GM19099 (cell line): ENCODE measurements around the gene GTF3C5.

Source experiments
- POLR2A ChIP-seq: IDR thresholded peaks from 3 replicates; pipeline ENCODE4 v1.6.1; 2011; ENCODE audit warnings: low read depth; ENCODE audit not compliant: insufficient read length; ENCODE audit errors: extremely low read depth

Gene GTF3C5

DNA sequence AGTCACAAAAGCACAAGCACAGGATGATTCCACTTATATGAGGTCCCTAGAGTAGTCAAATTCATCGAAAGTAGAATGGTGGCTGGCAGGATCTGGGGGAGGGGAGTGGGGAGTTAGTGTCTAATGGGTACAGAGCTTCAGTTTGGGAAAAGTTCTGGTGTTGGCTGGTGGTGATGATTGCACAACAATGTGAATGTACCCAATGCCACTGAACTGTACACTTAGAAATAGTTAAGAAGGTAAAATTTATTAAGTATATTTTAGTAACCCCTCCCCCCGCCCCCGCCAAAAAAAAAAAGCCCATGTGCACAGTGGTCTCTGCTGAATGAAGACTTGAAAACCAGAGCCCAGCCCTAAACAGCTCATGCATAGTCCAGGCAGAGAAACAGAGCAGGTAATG, 24.8 kb upstream of the GTF3C5 start:
- TF ChIP-seq POLR2A = no peak

DNA sequence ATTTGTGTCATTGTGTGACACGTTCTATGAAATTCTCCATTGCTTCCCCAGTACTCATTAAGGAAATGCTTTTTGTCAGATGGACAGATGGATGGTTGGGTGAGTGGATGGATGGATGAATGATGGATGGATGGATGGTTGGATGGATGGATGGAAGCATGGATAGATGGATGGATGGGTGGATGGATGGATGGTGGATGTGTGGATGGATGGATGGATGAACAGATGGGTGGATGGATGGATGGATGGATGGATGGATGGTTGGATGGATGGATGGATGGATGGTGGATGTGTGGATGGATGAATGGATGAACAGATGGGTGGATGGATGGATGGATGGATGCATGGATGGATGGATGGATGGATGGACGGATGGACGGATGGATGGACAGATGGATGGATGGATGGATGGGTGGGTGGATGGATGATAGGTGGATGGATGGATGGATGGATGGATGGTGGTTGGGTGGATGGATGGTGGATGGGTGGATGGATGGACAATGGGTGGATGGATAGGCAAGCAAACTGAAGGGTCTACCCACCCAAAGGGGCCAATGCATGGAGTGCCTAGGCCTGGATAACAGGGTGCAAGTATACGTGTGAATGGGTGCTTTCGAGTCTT, 24.0 kb upstream of the GTF3C5 start:
- TF ChIP-seq POLR2A = no peak

DNA sequence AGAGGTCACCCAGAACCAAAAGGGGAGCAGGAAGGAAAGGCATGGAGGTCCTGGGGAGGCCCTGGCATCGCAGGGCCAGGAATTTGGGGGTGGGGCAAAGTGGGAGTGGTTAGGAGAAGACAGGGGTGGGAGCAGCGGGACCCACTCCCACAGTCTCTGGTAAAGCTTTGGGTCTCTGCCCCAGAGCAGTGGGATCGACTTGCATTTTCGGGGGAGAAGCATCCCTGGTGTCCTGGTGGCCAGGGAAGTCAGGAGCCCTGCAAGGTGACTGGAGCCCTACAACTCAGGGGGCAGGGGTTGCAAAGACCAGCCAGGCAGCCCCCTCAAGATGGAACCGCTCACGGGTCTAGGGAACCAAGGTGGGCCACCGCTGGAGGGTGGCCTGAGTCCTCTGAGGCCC, 22.4 kb upstream of the GTF3C5 start:
- no peak for TF ChIP-seq POLR2A

DNA sequence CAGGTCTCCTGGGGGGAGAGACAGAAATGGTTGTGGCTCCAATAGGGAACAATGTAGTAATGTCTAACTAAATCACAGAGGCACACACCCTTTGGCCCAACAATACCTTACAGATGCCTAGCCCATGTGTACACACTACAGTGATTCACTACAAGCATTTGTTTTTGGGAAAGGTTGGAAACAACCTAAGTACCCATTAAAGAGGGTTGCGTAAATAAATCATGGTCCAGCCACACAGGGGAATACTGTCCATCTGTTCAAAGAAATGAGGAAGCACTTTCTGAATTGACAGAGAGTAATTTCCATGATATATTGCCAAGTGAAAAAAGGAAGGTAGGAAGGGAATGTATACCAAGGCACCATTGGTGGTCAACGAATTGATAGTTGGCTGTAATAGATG, 22.0 kb upstream of the GTF3C5 start:
- no peak for TF ChIP-seq POLR2A

DNA sequence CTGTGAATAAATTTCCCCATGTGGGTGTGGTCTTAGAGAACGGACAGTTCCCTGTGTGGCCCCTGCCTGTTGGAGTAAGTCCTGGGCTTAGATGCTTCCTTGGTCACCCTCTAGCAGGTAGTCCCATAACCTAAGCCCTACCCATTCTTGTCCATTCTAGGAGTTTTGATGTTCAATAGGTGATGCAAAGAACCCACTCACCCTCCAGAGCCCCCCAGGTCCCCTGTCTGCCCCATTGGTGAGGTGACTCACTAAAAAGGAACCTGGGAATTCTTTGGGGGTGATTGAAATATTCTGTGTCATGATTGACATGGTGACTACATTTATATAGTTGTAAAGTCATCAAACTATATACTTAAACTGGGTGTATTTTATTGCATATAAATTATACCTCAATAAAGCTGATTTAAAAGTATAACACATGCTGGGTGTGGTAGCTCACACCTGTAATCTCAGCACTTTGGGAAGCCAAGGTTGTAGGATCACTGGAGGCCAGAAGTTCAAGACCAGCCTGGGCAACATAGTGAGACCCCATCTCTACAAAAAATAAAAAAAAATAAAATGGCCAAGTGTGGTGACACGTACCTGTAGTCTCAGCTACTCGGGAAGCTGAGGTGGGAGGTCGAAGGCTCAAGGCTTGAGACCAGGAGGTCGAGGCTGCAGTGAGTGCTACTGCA, 20.8 kb upstream of the GTF3C5 start:
- TF ChIP-seq POLR2A = no peak

DNA sequence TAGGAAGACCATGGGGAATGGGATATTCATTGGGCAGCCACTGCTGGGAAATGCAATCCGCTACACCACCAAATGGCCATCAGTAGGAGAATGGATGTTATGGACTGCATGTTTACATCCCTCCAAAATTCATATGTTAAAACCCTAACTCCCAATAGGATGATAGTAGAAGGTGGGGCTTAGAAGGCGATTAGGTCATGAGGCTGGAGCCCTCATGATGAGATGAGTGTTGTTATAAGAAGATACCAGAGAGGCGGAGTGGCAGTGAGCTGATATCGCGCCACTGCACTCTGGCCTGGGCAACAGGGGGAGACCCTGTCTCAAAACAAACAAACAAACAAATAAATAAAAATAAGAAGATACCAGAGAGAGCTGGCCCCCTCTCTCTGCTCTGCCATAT, 16.1 kb upstream of the GTF3C5 start:
- TF ChIP-seq POLR2A = no peak

DNA sequence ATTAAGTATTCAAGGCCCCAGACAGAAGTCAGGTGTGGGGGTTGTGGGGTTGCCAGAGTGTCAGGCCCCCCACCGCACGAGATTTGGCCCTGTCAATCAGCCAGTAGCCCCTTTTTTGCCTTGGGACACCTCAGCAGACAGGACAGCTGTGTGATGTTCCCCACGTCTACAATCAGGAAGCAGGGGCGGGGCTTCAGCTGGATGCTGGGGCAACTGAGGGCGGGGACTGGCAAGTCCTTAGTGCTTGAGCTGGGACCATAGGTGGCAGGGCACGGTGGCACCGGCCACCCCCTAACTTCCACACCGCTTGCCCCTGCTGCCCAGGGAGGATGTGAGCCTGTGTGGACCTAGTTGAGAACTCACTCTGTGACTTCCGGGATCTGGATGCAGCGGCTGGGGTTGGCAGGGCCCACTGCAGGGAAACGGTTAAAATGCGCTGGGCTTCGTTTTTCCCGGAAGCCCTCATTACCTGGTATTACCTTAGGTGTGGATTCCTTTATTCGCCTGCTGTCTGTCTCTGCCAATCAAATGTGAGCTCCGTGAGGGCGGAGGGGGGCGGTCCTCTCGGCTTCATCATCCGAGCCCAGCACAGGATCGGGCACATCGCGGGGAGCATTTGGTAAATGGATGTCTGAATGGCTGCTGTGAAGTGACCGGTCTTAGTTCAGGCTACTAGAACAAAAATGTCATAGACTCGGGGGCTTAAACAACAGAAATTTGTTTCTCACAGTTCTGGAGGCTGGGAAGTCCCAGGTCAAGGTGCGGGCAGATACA, 7.5 kb upstream of the GTF3C5 start:
- TF ChIP-seq POLR2A = no peak

DNA sequence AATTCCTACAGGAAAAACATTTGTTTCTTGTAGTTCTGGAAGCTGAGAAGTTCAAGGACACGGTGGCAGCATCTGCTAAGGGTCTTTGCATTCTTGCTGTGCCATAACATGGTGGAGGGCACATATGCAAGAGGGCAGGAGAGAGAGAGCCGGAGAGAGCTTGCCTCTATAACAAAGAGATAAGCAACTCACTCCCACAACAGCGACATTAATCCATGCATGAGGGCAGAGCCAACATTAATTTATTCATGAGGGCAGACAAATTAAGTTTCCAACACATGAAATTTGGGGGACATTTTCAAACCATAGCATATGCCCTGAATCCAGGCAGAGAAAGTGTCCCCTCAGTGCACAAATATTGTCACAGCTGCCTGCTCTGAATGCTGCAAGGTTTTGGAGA, 4.4 kb upstream of the GTF3C5 start:
- no peak for TF ChIP-seq POLR2A

DNA sequence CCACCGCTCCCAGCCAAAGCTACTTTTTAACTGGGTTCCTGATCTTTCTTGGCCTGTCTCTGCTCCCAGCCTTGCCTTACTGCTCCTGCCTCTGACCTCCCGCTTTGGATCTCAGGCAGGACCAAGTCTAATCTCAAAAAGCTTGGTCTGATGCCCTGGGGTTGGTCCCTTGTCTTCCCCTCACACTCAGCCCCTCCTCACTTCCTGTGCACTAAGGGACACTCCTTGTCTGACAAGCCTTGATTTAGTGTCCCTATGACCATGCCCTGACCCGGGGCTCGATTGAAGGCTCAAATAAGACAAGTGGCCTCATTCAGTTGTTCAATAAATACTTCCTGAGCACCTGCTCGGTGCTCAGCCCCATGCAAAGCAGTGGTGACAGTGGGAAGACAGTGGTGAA, 3.7 kb upstream of the GTF3C5 start:
- no peak for TF ChIP-seq POLR2A

DNA sequence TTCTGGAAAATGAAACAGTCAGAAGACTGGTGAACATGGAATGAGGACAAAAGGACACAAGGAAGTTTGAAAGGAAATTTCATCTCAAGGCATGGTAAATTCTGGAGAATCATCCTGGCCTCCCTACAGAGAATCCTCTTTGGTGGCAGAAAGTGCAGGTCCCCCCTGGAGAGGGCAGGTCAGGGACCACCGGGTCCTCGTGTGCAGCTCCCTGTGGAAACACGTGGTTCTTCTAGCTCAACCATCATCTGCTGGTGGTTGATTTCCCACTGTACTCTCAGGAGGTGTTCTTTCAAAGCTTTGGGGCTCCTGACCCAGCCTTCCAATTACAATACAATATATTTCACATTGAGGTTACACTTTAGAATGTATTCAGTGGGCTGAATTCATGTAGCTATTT, 2.6 kb upstream of the GTF3C5 start:
- no peak for TF ChIP-seq POLR2A

DNA sequence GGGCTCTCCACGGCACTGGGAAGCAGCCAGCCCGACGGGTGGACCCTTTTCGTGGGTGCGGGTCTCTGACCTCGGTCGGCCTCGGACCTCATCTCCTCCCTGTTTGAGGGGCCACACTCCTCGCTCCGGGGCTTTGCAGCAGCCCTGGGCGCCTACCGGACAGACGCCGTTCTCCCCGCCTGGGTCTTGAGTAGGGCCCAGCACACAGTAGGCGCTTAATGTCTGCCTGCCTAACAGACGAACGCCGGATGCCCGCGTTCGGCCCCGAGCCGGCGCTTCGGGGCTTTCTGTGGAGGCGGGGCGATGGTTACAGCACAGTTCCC, 842 bp upstream of the GTF3C5 start:
- no peak for TF ChIP-seq POLR2A

DNA sequence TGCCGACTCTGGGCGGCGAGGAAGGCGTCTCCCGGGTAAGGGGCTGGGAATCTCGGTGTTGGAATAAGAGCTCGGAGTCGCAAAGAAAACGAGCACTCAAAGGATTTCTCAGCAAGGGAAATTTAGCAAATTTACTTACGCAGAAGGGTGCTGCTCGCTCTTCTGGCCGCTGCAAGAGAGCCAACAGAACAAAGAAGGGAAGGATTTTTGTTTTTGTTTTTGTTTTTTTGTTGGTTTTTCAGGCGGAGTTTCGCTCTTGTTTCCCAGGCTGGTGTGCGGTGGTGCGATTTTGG, 279 bp downstream of the GTF3C5 start:
- TF ChIP-seq POLR2A = no peak

DNA sequence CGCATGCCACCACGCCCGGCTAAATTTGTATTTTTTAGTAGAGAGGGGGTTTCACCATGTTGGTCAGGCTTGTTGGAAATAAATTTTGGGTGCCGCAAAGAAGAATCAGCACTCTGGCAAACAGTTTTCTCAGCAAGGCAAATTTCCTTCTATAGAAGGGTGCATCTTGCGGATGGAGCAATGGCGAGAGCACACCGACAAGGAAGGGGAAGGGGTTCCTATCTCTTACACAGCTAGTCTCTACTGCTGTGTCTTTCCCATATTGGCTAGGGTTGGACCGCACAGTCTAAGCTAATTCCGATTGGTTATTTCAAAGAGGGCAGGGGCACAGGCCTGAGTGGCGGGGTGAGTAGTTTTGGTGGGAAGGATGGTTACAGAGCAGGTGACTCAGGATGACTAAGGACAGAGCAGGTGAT, 707 bp downstream of the GTF3C5 start:
- TF ChIP-seq POLR2A = no peak

DNA sequence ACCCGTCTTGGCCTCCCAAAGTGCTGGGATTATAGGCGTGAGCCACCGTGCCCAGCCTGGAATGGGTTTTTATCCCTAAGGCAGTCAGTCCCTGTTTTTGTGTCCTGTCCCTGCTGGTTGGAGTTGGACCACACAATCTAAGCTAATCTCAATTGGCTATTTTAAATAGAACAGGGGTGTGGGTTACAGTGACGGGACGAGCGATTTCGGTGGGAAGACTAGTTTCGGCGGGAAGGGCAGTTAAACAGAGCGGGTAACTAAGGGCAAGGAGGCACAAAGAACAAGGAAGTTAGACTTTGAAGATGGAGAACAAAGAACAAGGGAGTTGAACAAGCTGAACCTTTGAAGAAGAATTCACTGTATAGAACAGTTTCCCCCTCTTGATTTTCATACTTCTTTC, 1.4 kb downstream of the GTF3C5 start:
- no peak for TF ChIP-seq POLR2A

DNA sequence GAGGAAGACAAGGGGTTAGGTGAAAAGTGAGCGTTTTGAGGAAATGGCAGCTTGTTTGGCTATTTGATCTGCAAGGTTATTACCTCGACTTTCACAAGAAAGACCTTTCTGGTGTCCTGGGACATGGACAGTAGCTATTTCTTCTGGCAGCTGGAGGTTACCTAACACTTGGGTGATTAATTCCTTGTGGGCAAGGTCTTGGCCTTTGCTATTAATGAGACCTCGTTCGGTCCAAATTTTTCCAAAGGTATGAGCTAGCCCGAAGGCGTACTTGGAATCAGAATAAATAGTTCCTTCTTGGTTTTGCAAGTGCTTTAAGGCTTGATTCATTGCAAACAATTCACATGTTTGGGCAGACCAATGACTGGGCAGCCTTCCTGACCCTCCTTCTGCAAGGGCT, 4.9 kb downstream of the GTF3C5 start:
- TF ChIP-seq POLR2A = no peak

DNA sequence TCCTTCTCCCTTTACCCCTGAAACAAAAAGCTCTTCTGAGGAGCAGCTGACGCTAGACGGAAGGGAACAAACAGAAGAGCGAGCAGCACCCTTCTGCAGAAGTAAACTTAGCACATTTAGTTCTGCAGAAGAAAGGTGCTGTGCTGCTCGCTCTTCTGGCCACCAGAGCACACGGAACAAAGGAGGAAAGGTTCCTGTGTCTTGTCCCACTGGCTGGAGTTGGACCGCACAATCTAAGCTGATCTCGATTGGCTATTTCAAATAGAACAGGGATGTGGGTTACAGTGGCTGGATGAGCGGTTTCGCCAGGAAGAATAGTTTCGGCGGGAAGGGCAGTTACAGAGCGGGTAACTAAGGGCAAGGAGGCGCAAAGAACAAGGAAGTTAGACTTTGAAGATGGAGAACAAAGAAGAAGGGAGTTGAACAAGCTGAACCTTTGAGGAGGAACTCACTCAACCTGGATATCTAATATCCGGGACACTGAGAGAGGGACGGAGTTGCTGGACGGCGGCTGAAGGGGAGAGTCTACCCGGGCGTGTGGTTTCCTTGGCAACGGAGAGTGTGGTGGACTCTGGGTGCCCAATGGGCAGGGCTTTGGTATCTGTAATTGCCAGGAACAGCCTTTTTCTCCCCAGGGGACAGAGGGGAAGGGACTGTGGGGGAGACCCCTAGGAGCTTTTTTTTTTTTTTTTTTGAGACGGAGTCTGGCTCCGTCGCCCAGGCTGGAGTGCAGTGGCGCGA, 7.1 kb downstream of the GTF3C5 start:
- no peak for TF ChIP-seq POLR2A
